GM12891 (cell line): ENCODE data around the gene CCT2.

Experiments used
- PAX5 ChIP-seq: IDR thresholded peaks from 2 replicates; pipeline ENCODE4 v1.6.1; 2011; ENCODE audit warnings: low read length, moderate library complexity, mild to moderate bottlenecking; ENCODE audit not compliant: insufficient read depth, severe bottlenecking
- POLR2A ChIP-seq: IDR thresholded peaks from 2 replicates; pipeline ENCODE4 v1.6.1; 2011; ENCODE audit warnings: low read depth, low read length, control low read depth
- POLR2AphosphoS5 ChIP-seq: IDR thresholded peaks from 2 replicates; pipeline ENCODE4 v1.6.1; 2011; ENCODE audit warnings: low read depth, low read length, control low read depth
- TAF1 ChIP-seq: IDR thresholded peaks from 2 replicates; pipeline ENCODE4 v1.6.1; 2011; ENCODE audit warnings: low read depth, low read length, control low read depth

DNA sequence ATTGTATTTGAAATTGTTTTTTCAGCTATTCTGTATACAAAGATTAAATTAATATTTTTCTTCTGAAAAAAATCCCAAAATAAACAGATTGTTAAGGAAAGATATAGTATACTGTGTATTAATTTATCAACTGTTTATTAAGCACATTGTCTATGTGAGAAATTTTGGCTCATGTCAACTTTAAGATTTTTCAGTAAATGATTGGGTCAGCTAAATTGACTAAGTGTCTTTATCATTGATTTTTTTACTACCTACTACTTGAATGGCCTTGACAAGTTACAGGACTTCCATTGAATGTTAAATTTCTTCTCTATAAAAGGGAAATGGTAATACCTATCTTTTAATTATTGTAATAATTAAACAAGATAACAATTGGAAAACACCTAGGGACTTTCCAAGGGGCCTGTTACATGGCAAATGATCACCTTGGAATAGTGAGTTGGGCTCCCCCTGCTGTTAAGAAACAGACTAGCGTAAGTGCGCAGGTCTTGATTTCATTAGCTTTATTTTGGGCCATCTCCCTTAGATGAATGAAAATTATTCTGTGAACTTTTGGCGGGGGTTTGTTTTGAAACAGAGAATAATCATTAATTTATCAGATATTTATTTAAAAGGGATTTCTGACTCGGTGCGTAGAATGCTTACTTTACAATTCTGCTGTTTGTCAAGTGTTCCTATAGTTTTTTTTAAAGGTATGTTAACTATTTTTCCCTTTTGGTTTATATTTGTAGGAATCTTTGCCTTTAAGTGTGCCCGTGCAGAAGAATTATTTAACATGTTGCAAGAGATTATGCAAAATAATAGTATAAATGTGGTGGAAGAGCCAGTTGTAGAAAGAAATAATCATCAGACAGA lies 14.5 kb upstream of the CCT2 start:
- no peak for TF ChIP-seq POLR2A
- no peak for TF ChIP-seq TAF1
- TF ChIP-seq POLR2AphosphoS5: no peak
- TF ChIP-seq PAX5: no peak
